OCI-LY1 (cell line): ENCODE measurements around the gene SIAH1.

Experiments used
- H2AFZ ChIP-seq: fragments of 200-600 bp; sonication (generic), shearing (Covaris generic); 2 replicates; pipeline ENCODE4 v1.6.0; 2014; ENCODE audit warnings: antibody characterized with exemption, mild to moderate bottlenecking, low read length
- H3F3A ChIP-seq: fragments of 200-600 bp; sonication (generic), shearing (Covaris generic); 2 replicates; pipeline ENCODE4 v1.6.0; 2014; ENCODE audit warnings: mild to moderate bottlenecking, antibody characterized with exemption, low read length, moderate library complexity; ENCODE audit not compliant: insufficient read depth
- H3K27ac ChIP-seq: fragments of 200-600 bp; sonication (generic); 2 replicates; pipeline ENCODE4 v1.5.1; 2014; ENCODE audit warnings: low read length, mixed run types, mild to moderate bottlenecking, low read depth; ENCODE audit not compliant: poor library complexity, severe bottlenecking
- H3K27me3 ChIP-seq: fragments of 200-600 bp; sonication (generic); 2 replicates; pipeline ENCODE4 v1.6.0; 2014; ENCODE audit warnings: antibody characterized with exemption, mild to moderate bottlenecking, low read length, moderate library complexity; ENCODE audit not compliant: insufficient read depth
- H3K36me3 ChIP-seq: fragments of 200-600 bp; sonication (generic); 2 replicates; pipeline ENCODE4 v1.6.1; 2014; ENCODE audit warnings: mild to moderate bottlenecking, antibody characterized with exemption, low read length, moderate library complexity, mixed read lengths; ENCODE audit not compliant: insufficient read depth
- H3K4me1 ChIP-seq: fragments of 200-600 bp; sonication (generic); 2 replicates; pipeline ENCODE4 v1.5.1; 2014; ENCODE audit warnings: mild to moderate bottlenecking, low read length, moderate library complexity; ENCODE audit not compliant: insufficient read depth, severe bottlenecking
- H3K4me2 ChIP-seq: fragments of 200-600 bp; sonication (generic), shearing (Covaris generic); 2 replicates; pipeline ENCODE4 v1.6.1; 2014; ENCODE audit warnings: low read length
- H3K4me3 ChIP-seq: fragments of 200-600 bp; sonication (generic); 2 replicates; pipeline ENCODE4 v1.5.1; 2014; ENCODE audit warnings: low read length, low read depth, mild to moderate bottlenecking, mixed read lengths; ENCODE audit not compliant: poor library complexity, severe bottlenecking
- H3K79me2 ChIP-seq: fragments of 200-600 bp; shearing (Covaris generic); 2 replicates; pipeline ENCODE4 v1.6.1; 2016; ENCODE audit warnings: mixed run types, low read length, mixed read lengths; ENCODE audit not compliant: insufficient read depth
- H3K9ac ChIP-seq: fragments of 200-600 bp; sonication (generic), shearing (Covaris generic); 2 replicates; pipeline ENCODE4 v1.6.1; 2014; ENCODE audit warnings: mild to moderate bottlenecking, low read length, mixed read lengths
- H3K9me2 ChIP-seq: fragments of 200-600 bp; sonication (generic), shearing (Covaris generic); 2 replicates; pipeline ENCODE4 v1.6.1; 2014; ENCODE audit warnings: low read depth, mild to moderate bottlenecking, low read length, mixed read lengths
- H3K9me3 ChIP-seq: fragments of 200-600 bp; shearing (Covaris generic); 2 replicates; pipeline ENCODE4 v1.6.1; 2014; ENCODE audit warnings: low read length, mixed read lengths
- H4K20me1 ChIP-seq: fragments of 200-600 bp; sonication (generic), shearing (Covaris generic); 2 replicates; pipeline ENCODE4 v1.6.0; 2016; ENCODE audit warnings: mild to moderate bottlenecking, low read length; ENCODE audit not compliant: insufficient read depth
- CTCF ChIP-seq: fragments of 200-600 bp; sonication (generic), shearing (Covaris generic); IDR thresholded peaks from 2 replicates; pipeline ENCODE4 v1.5.1; 2017; ENCODE audit warnings: mild to moderate bottlenecking, antibody characterized with exemption, low read length, moderate library complexity, mixed read lengths
- EZH2 ChIP-seq: fragments of 200-600 bp; sonication (generic), shearing (Covaris generic); IDR thresholded peaks from 2 replicates; pipeline ENCODE4 v1.8.0; 2017; ENCODE audit warnings: borderline replicate concordance, mixed run types, mild to moderate bottlenecking, antibody characterized with exemption, low read length, moderate library complexity, mixed read lengths

The SIAH1 gene

GRCh38 chr16:48352648-48353390 is 32.4 kb downstream of the SIAH1 start:
- TF ChIP-seq CTCF (no peak), EZH2 (no peak)
- Histone ChIP-seq H3K4me1 (peaks cover 20% of the 10 kb centered on the region), H3K79me2 (no peaks in the 10 kb centered on the region), H3F3A (no peaks in the 10 kb centered on the region; the same call in 1 of the 2 replicates), H3K9me3 (no peaks in the 10 kb centered on the region), H3K27me3 (no peaks in the 10 kb centered on the region), H3K27ac (no peak overlapping the region), H3K9ac (no peak overlapping the region), H3K4me3 (no peak overlapping the region), H3K36me3 (peaks cover 46% of the 10 kb centered on the region), H3K9me2 (no peaks in the 10 kb centered on the region), H2AFZ (no peak overlapping the region), H4K20me1 (no peaks in the 10 kb centered on the region), H3K4me2 (no peak overlapping the region)

GRCh38 chr16:48350736-48351135 is 34.5 kb downstream of the SIAH1 start:
- H3K27ac ChIP-seq, result no peak overlapping the region
- no peaks in the 10 kb centered on the region for H3K79me2 ChIP-seq
- H3K36me3 ChIP-seq, result peaks cover 52% of the 10 kb centered on the region
- TF ChIP-seq EZH2 (no peak), CTCF (no peak)
- no peaks in the 10 kb centered on the region for H3K9me3 ChIP-seq
- peaks cover 13% of the 10 kb centered on the region for H3K4me1 ChIP-seq
- H3F3A ChIP-seq, result no peaks in the 10 kb centered on the region; the same call in 1 of the 2 replicates
- no peak overlapping the region for H3K4me3 ChIP-seq
- no peaks in the 10 kb centered on the region for H4K20me1 ChIP-seq
- no peaks in the 10 kb centered on the region for H3K9me2 ChIP-seq
- no peak overlapping the region for H3K9ac ChIP-seq
- H3K4me2 ChIP-seq, result no peak overlapping the region
- no peak overlapping the region for H2AFZ ChIP-seq
- H3K27me3 ChIP-seq, result no peaks in the 10 kb centered on the region

GRCh38 chr16:48347980-48348379 is 37.2 kb downstream of the SIAH1 start:
- no peaks in the 10 kb centered on the region for H3K9me2 ChIP-seq
- H3K9ac ChIP-seq, result no peak overlapping the region
- peaks cover 46% of the 10 kb centered on the region for H3K36me3 ChIP-seq

More at GRCh38 chr16:48347980-48348379, 37.2 kb downstream of the SIAH1 start:
- Histone ChIP-seq H3K79me2 (no peaks in the 10 kb centered on the region), H3K9me3 (no peaks in the 10 kb centered on the region), H3K27ac (no peak overlapping the region), H3K4me3 (no peak overlapping the region), H4K20me1 (no peaks in the 10 kb centered on the region), H3F3A (no peaks in the 10 kb centered on the region; the same call in 1 of the 2 replicates), H3K4me2 (no peak overlapping the region), H2AFZ (no peak overlapping the region), H3K4me1 (peaks cover 12% of the 10 kb centered on the region), H3K27me3 (no peaks in the 10 kb centered on the region)
- TF ChIP-seq CTCF (no peak), EZH2 (no peak)
